OCI-LY7 (cell line): ENCODE results near the gene TJP2.

ENCODE experiments used
- CTCF ChIP-seq: fragments of 200-600 bp; sonication (generic); conservative IDR thresholded peaks from 2 replicates; pipeline ENCODE4 v1.5.1; 2014; ENCODE audit warnings: mild to moderate bottlenecking, antibody characterized with exemption, low read length, moderate library complexity, mixed read lengths
- EZH2phosphoT487 ChIP-seq: fragments of 200-600 bp; sonication (generic); IDR thresholded peaks from 2 replicates; pipeline ENCODE4 v1.6.1; 2018; ENCODE audit warnings: low read depth, borderline replicate concordance, mild to moderate bottlenecking, mixed run types, antibody characterized with exemption, low read length, moderate library complexity, mixed read lengths

GRCh38 chr9:69314547-69314946 lies 140.5 kb downstream of the TJP2 start:
- TF ChIP-seq CTCF (no peak), EZH2phosphoT487 (no peak)
